SU-DHL-6 (cell line): ENCODE data around the gene JAML.

Source experiments
- H2AFZ ChIP-seq: fragments of 200-600 bp; sonication (generic); 2 replicates; pipeline ENCODE4 v1.6.1; 2014; ENCODE audit warnings: low read depth, mild to moderate bottlenecking, moderate library complexity, mixed read lengths, antibody characterized with exemption, low read length; ENCODE audit not compliant: severe bottlenecking
- H3F3A ChIP-seq: fragments of 200-600 bp; shearing (Covaris generic); 2 replicates; pipeline ENCODE4 v1.6.0; 2016; ENCODE audit warnings: antibody characterized with exemption, mild to moderate bottlenecking; ENCODE audit not compliant: insufficient read depth
- H3K27ac ChIP-seq: fragments of 200-600 bp; sonication (generic); 2 replicates; pipeline ENCODE4 v1.5.1; 2016; ENCODE audit warnings: low read depth, mild to moderate bottlenecking, low read length, moderate library complexity, mixed read lengths
- H3K27me3 ChIP-seq: fragments of 200-600 bp; sonication (generic), shearing (Covaris generic); 2 replicates; pipeline ENCODE4 v1.6.0; 2014; ENCODE audit warnings: mild to moderate bottlenecking, low read length
- H3K36me3 ChIP-seq: fragments of 200-600 bp; sonication (generic); 2 replicates; pipeline ENCODE4 v1.6.1; 2014; ENCODE audit warnings: mild to moderate bottlenecking, low read length, mixed read lengths
- H3K4me2 ChIP-seq: fragments of 300-600, 200-600 bp; shearing (Covaris generic), sonication (generic); 2 replicates; pipeline ENCODE4 v1.6.0; 2014; ENCODE audit warnings: low read length, low read depth, mild to moderate bottlenecking; ENCODE audit not compliant: poor library complexity, severe bottlenecking
- H3K4me3 ChIP-seq: fragments of 200-600 bp; sonication (generic); 2 replicates; pipeline ENCODE4 v1.5.1; 2014; ENCODE audit warnings: antibody characterized with exemption, low read length, mild to moderate bottlenecking, mixed read lengths; ENCODE audit not compliant: insufficient read depth, poor library complexity, severe bottlenecking
- H3K79me2 ChIP-seq: fragments of 200-600 bp; sonication (generic); 2 replicates; pipeline ENCODE4 v1.6.1; 2014; ENCODE audit warnings: mild to moderate bottlenecking, low read length, moderate library complexity; ENCODE audit not compliant: insufficient read depth
- H3K9ac ChIP-seq: fragments of 200-600 bp; sonication (generic); 2 replicates; pipeline ENCODE4 v1.7.0; 2014; ENCODE audit warnings: mild to moderate bottlenecking, low read length
- H3K9me2 ChIP-seq: fragments of 200-600 bp; sonication (generic); replicated peaks from 2 replicates; pipeline ENCODE4 v1.6.1; 2014; ENCODE audit warnings: low read length; ENCODE audit not compliant: insufficient read depth
- H3K9me3 ChIP-seq: fragments of 200-600 bp; sonication (generic); 2 replicates; pipeline ENCODE4 v1.6.1; 2014; ENCODE audit warnings: low read length, mixed read lengths; ENCODE audit not compliant: insufficient read depth
- H4K20me1 ChIP-seq: fragments of 200-600 bp; sonication (generic); 2 replicates; pipeline ENCODE4 v1.6.1; 2014; ENCODE audit warnings: low read depth, mild to moderate bottlenecking, antibody characterized with exemption, low read length, moderate library complexity, mixed read lengths
- CTCF ChIP-seq: fragments of 200-600 bp; sonication (generic); IDR thresholded peaks from one replicate; pipeline ENCODE4 v1.5.1; 2017; ENCODE audit warnings: antibody characterized with exemption, mild to moderate bottlenecking, low read length, moderate library complexity; ENCODE audit not compliant: insufficient read depth, poor library complexity, severe bottlenecking
- EZH2phosphoT487 ChIP-seq: fragments of 200-600 bp; sonication (generic), shearing (Covaris generic); conservative IDR thresholded peaks from 2 replicates; pipeline ENCODE4 v1.6.1; 2018; ENCODE audit warnings: mild to moderate bottlenecking, antibody characterized with exemption, low read length, moderate library complexity, mixed read lengths

The JAML gene

DNA sequence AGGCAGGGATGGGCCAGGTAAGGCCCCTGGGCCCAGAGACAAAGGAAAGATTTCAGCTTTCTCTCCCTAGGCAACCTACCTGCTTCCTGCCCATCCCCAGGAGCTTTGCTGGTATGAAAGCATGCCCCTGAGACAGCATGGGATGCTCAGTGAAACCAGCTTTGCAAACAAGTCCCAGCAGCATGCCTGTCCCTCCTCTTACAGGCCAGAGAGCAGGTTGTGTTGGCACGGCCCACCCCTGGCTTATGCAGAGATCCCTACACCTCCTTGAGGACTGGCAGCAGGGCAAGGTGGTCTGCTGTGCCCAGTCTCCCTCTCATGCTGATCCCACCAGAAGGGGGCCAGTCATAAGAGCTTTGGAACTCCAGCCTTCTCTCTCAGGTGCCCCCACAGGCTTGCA lies 75.3 kb downstream of the JAML start:
- Histone ChIP-seq H3K79me2 (no peaks in the 10 kb centered on the region), H2AFZ (no peak overlapping the region), H3K36me3 (no peaks in the 10 kb centered on the region), H3K9me2 (no peaks in the 10 kb centered on the region), H3K9ac (no peak overlapping the region), H3K27me3 (no peaks in the 10 kb centered on the region), H4K20me1 (no peaks in the 10 kb centered on the region), H3K4me2 (no peak overlapping the region), H3K4me3 (no peak overlapping the region), H3K9me3 (no peaks in the 10 kb centered on the region), H3K27ac (no peak overlapping the region), H3F3A (no peaks in the 10 kb centered on the region)
- no peak for TF ChIP-seq CTCF
- no peak for TF ChIP-seq EZH2phosphoT487

- Histone ChIP-seq H3K9me2 (no peaks in the 10 kb centered on the region), H3F3A (no peaks in the 10 kb centered on the region), H4K20me1 (no peaks in the 10 kb centered on the region), H3K4me3 (no peak overlapping the region), H3K9ac (no peak overlapping the region), H3K79me2 (no peaks in the 10 kb centered on the region), H3K27me3 (no peaks in the 10 kb centered on the region), H2AFZ (no peak overlapping the region), H3K36me3 (no peaks in the 10 kb centered on the region), H3K9me3 (no peaks in the 10 kb centered on the region), H3K27ac (no peak overlapping the region), H3K4me2 (no peak overlapping the region)
- no peak for TF ChIP-seq CTCF
- no peak for TF ChIP-seq EZH2phosphoT487
Measured at GRCh38 chr11:118148856-118149255, 76.0 kb downstream of the JAML start.

GRCh38 chr11:118148240-118148639 lies 76.6 kb downstream of the JAML start:
- no peak for TF ChIP-seq EZH2phosphoT487
- TF ChIP-seq CTCF = no peak
- Histone ChIP-seq H3K9me2 (no peaks in the 10 kb centered on the region), H3K36me3 (no peaks in the 10 kb centered on the region), H3F3A (no peaks in the 10 kb centered on the region), H3K79me2 (no peaks in the 10 kb centered on the region), H3K27me3 (no peaks in the 10 kb centered on the region), H3K9ac (no peak overlapping the region), H3K4me3 (no peak overlapping the region), H2AFZ (no peak overlapping the region), H3K27ac (no peak overlapping the region), H3K4me2 (no peak overlapping the region), H4K20me1 (no peaks in the 10 kb centered on the region), H3K9me3 (no peaks in the 10 kb centered on the region)

DNA sequence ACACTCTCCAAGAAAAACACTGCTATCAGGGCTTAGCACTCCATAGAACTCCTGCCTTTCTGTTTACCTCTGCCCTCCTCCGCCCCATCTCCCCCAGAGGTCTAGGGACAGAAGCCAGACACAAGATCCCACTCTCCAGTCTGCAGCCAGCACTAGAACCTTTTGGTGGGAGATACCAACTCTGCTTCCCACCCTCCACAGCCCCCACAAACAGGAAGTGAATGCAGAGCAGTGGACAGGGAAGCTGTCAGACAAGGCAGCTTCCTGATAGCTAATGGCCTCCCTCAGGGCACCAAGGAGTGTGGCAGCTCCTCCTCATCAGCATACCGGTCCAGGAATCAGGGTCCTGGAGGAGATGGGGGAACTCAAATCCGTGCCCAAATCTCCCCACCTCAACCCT lies 77.3 kb downstream of the JAML start:
- H3K9ac ChIP-seq = no peak overlapping the region

More for the DNA sequence above, 77.3 kb downstream of the JAML start:
- H3K9me3 ChIP-seq = no peaks in the 10 kb centered on the region
- H3K79me2 ChIP-seq = no peaks in the 10 kb centered on the region
- no peak overlapping the region for H3K27ac ChIP-seq
- H4K20me1 ChIP-seq = no peaks in the 10 kb centered on the region
- no peaks in the 10 kb centered on the region for H3F3A ChIP-seq
- H3K27me3 ChIP-seq = no peaks in the 10 kb centered on the region
- no peak overlapping the region for H2AFZ ChIP-seq
- H3K9me2 ChIP-seq = no peaks in the 10 kb centered on the region
- no peak for TF ChIP-seq CTCF
- no peak for TF ChIP-seq EZH2phosphoT487
- no peak overlapping the region for H3K4me3 ChIP-seq
- H3K4me2 ChIP-seq = no peak overlapping the region
- H3K36me3 ChIP-seq = no peaks in the 10 kb centered on the region
